Testis (tissue), 3 donors: Measurements from ENCODE around the gene GRID1. TPM values are rescaled to one million over a fixed set of nuclear protein-coding genes. Genes with fewer than 3 reads are reported as not detected.

ENCODE experiments used
- DNase-seq: peaks from one replicate; pipeline ENCODE4 v3.0.0-alpha.2; 2019
- H3K27ac ChIP-seq, 2 donors: fragments of 200-600 bp; sonication (generic); one replicate each; pipeline ENCODE4 v1.5.1; 2019
- H3K27me3 ChIP-seq: fragments of 200-600 bp; sonication (generic); one replicate; pipeline ENCODE4 v1.5.1; 2019
- H3K36me3 ChIP-seq: fragments of 200-600 bp; sonication (generic); one replicate; pipeline ENCODE4 v1.5.1; 2017; ENCODE audit warnings: low read depth; ENCODE audit errors: missing control alignments
- H3K4me1 ChIP-seq: fragments of 200-600 bp; sonication (generic); one replicate; pipeline ENCODE4 v1.5.1; 2019
- H3K4me3 ChIP-seq, 2 donors: fragments of 200-600 bp; sonication (generic); one replicate each; pipeline ENCODE4 v1.5.1; 2017 to 2019
- H3K9me3 ChIP-seq: fragments of 200-600 bp; sonication (generic); one replicate; pipeline ENCODE4 v1.5.1; 2017
- CTCF ChIP-seq, 3 experiments: fragments of 450-650 bp in 2 of 3; fragments of 200-600 bp in 1 of 3; sonication (generic) in 1 of 3; IDR thresholded peaks; one replicate each; pipeline ENCODE4 v1.5.1; 2016 to 2019; ENCODE audit warnings: antibody characterized with exemption in 3 of 3, mild to moderate bottlenecking in 2 of 3, moderate library complexity in 1 of 3
- POLR2A ChIP-seq: fragments of 450-650 bp; IDR thresholded peaks from one replicate; pipeline ENCODE4 v1.6.1; 2017; ENCODE audit warnings: antibody characterized with exemption, mild to moderate bottlenecking, moderate library complexity
- WGBS, 2 donors: methylation state at CpG; one replicate each; pipeline ENCODE4 v1.1.5; 2018; 5-methylcytosine and 5-hydroxymethylcytosine counted together
- intact Hi-C: fragments of 100-400 bp; cut with DNase I; formaldehyde crosslinking; loops from one replicate; pipeline ENCODE4 v1.15.1; 2023; ENCODE audit warnings: low total_unique reads
- polyA plus RNA-seq: library from polyadenylated mRNA; stranded (reverse); fragments of 350-450 nt; fragmentation: Illumina TruSeq; extraction: RNeasy Lipid Tissue Mini Kit (QIAGEN cat#74804); gene quantifications from one replicate; pipeline ENCODE4 v1.2.3, GENCODE V29; 2014; ENCODE audit warnings: low read depth, low replicate concordance; ENCODE audit not compliant: insufficient read depth
- total RNA-seq, 2 donors: library from RNA; depleted of rRNA; stranded (reverse); fragments of >200 nt; gene quantifications; one replicate each; pipeline ENCODE4 v1.2.3, GENCODE V29; 2016

Gene GRID1
- total and polyA plus RNA-seq, 3 donors from 2014 or later, result 7.4 to 16.7 (median 8.1) TPM

GRCh38 chr10:86139066-86139657 is 227.4 kb downstream of the GRID1 start:
- 75 to 87% methylated on average over 11 of the region's 11 CpGs for WGBS, 2 donors

GRCh38 chr10:86138551-86139065 is 228.0 kb downstream of the GRID1 start:
- no peaks in the 10 kb centered on the region for H3K36me3 ChIP-seq
- TF ChIP-seq POLR2A, result no peak
- no peak for TF ChIP-seq CTCF (IDR thresholded peaks at IDR 0.05)
- DNase-seq, result no peak
- H3K4me3 ChIP-seq, result no peak overlapping the region
- H3K4me1 ChIP-seq, result no peaks in the 10 kb centered on the region
- no peaks in the 10 kb centered on the region for H3K27me3 ChIP-seq
- H3K9me3 ChIP-seq, result no peaks in the 10 kb centered on the region
- WGBS, 2 donors, result 90 to 93% methylated on average over 15 to 18 of the region's 18 CpGs
- no peak overlapping the region for H3K27ac ChIP-seq
- intact Hi-C loops, result no loop called here

More at GRCh38 chr10:86139066-86139657, 227.4 kb downstream of the GRID1 start:
- Histone ChIP-seq H3K36me3 (no peaks in the 10 kb centered on the region), H3K4me3 (no peak overlapping the region), H3K27me3 (no peaks in the 10 kb centered on the region), H3K9me3 (no peaks in the 10 kb centered on the region), H3K4me1 (no peaks in the 10 kb centered on the region), H3K27ac (no peak overlapping the region)
- intact Hi-C loops, result no loop called here
- TF ChIP-seq CTCF (IDR thresholded peaks at IDR 0.05) (peak; percentile 26 to 47 (median 47)), POLR2A (no peak)
- DNase-seq, result peak; percentile 78

- no peak overlapping the region for H3K4me3 ChIP-seq
- intact Hi-C loops, result no loop called here
- H3K9me3 ChIP-seq, result no peaks in the 10 kb centered on the region
- no peaks in the 10 kb centered on the region for H3K36me3 ChIP-seq
- TF ChIP-seq POLR2A (no peak), CTCF (IDR thresholded peaks at IDR 0.05) (no peak)
- no peaks in the 10 kb centered on the region for H3K4me1 ChIP-seq
- DNase-seq, result no peak
- 92 to 93% methylated on average over 7 of the region's 7 CpGs for WGBS, 2 donors
- H3K27me3 ChIP-seq, result no peaks in the 10 kb centered on the region
- no peak overlapping the region for H3K27ac ChIP-seq
Observed at GRCh38 chr10:86137561-86137960, 229.0 kb downstream of the GRID1 start.

- TF ChIP-seq CTCF (IDR thresholded peaks at IDR 0.05) (no peak), POLR2A (no peak)
- no peaks in the 10 kb centered on the region for H3K4me1 ChIP-seq
- H3K27ac ChIP-seq, result no peak overlapping the region
- 84 to 90% methylated on average over 4 of the region's 4 CpGs for WGBS, 2 donors
- H3K9me3 ChIP-seq, result no peaks in the 10 kb centered on the region
- H3K27me3 ChIP-seq, result no peaks in the 10 kb centered on the region
- H3K36me3 ChIP-seq, result no peaks in the 10 kb centered on the region
- DNase-seq, result no peak
- intact Hi-C loops, result no loop called here
- H3K4me3 ChIP-seq, result no peak overlapping the region
Observed at GRCh38 chr10:86136934-86137333, 229.7 kb downstream of the GRID1 start.

GRCh38 chr10:86135191-86135590 is 231.4 kb downstream of the GRID1 start:
- no peaks in the 10 kb centered on the region for H3K9me3 ChIP-seq
- TF ChIP-seq POLR2A (no peak), CTCF (IDR thresholded peaks at IDR 0.05) (no peak)
- H3K27me3 ChIP-seq, result no peaks in the 10 kb centered on the region
- 100% methylated on average over 1 to 2 of the region's 2 CpGs for WGBS, 2 donors
- no peak overlapping the region for H3K27ac ChIP-seq
- H3K4me1 ChIP-seq, result no peaks in the 10 kb centered on the region
- intact Hi-C loops, result no loop called here
- H3K4me3 ChIP-seq, result no peak overlapping the region
- DNase-seq, result no peak
- H3K36me3 ChIP-seq, result no peaks in the 10 kb centered on the region
